NB4 (cell line): ENCODE data around the gene CFAP157.
A peak's percentile ranks its signal among the peaks of the same experiment; 100 is the strongest.

Experiments
- DNase-seq: peaks from one replicate; pipeline ENCODE4 v3.0.0; 2010; ENCODE audit warnings: low read depth
- H3K4me3 ChIP-seq: one replicate; pipeline ENCODE4 v1.5.1; 2011; ENCODE audit warnings: mild to moderate bottlenecking, low read depth, low read length, moderate library complexity
- MYC ChIP-seq: IDR thresholded peaks from 2 replicates; pipeline ENCODE4 v1.6.1; 2011; ENCODE audit warnings: low read depth, low read length
- POLR2A ChIP-seq: IDR thresholded peaks from 2 replicates; pipeline ENCODE4 v1.6.1; 2011; ENCODE audit warnings: mild to moderate bottlenecking; ENCODE audit not compliant: insufficient read length; ENCODE audit errors: extremely low read depth
- TF ChIP-seq, protein P1 (sequence below): IDR thresholded peaks from one replicate; pipeline ENCODE4 v1.5.1; 2012; ENCODE audit warnings: low read depth, low read length
- TF ChIP-seq, protein P2 (sequence below): IDR thresholded peaks from 2 replicates; pipeline ENCODE4 v1.6.1; 2011; ENCODE audit warnings: low read depth, low read length

The CFAP157 gene

DNA sequence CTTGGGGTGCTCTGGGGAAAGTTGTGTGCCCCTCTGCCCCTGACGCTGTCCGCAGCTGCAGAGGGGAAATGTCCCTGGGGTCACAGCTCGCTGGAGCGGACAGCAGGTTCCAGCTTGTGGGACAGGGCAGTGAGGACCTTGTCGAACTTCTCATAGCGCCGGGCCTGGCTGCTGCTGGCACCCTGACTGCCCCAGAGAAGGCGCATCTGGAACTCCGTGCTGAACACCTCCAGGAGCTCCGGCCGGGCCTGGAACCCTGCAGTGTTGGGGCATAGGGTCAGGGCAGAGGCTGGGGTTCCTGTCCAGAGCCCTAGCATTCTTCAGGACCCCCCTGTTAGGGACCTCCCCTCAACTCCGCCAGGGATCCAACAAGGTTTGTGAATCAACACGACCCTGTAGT lies 31.9 kb downstream of the CFAP157 start:
- H3K4me3 ChIP-seq = no peak overlapping the region
- no peak for DNase-seq
- TF ChIP-seq, protein P1, sequence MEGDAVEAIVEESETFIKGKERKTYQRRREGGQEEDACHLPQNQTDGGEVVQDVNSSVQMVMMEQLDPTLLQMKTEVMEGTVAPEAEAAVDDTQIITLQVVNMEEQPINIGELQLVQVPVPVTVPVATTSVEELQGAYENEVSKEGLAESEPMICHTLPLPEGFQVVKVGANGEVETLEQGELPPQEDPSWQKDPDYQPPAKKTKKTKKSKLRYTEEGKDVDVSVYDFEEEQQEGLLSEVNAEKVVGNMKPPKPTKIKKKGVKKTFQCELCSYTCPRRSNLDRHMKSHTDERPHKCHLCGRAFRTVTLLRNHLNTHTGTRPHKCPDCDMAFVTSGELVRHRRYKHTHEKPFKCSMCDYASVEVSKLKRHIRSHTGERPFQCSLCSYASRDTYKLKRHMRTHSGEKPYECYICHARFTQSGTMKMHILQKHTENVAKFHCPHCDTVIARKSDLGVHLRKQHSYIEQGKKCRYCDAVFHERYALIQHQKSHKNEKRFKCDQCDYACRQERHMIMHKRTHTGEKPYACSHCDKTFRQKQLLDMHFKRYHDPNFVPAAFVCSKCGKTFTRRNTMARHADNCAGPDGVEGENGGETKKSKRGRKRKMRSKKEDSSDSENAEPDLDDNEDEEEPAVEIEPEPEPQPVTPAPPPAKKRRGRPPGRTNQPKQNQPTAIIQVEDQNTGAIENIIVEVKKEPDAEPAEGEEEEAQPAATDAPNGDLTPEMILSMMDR = no peak
- no peak for TF ChIP-seq POLR2A
- no peak for TF ChIP-seq MYC
- TF ChIP-seq, protein P2, sequence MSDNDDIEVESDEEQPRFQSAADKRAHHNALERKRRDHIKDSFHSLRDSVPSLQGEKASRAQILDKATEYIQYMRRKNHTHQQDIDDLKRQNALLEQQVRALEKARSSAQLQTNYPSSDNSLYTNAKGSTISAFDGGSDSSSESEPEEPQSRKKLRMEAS = no peak

DNA sequence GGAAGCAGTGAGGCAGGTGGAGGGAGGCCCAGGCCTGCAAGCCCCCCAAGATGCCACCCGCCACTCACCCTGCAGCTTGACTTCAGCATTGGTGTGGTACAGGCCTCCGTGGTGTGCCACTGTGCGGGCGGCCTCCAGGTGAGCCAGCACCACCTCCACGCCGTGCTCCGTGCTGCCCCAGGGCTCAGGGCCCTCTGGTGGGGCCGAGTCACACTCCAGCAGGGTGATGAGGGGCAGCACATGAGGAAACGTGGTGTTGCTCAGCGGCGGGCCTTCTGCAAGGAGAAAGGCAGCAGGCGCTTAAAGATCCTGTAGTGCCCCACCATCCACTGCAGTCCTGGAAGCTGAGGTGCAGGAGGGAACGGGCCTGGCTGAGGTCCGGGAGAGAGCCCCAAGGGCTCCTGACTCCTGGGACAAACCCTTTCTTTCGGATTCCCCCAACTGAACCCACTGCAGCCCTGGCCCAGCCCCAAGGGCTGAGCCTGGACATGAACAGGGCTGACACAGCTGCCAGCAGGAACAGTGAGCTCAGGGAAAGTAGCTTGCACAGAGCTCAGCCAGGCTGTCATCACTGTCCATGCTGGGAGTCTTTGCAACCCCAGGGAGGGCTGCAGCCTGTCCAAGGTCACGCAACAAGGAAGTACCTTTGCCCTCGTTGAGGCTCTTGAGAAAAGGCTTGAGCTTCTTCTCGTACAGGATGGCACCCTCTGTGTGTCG lies 33.0 kb downstream of the CFAP157 start:
- TF ChIP-seq, protein P1 = no peak
- TF ChIP-seq MYC = no peak
- no peak for TF ChIP-seq POLR2A
- TF ChIP-seq, protein P2 = no peak
- no peak overlapping the region for H3K4me3 ChIP-seq
- no peak for DNase-seq

DNA sequence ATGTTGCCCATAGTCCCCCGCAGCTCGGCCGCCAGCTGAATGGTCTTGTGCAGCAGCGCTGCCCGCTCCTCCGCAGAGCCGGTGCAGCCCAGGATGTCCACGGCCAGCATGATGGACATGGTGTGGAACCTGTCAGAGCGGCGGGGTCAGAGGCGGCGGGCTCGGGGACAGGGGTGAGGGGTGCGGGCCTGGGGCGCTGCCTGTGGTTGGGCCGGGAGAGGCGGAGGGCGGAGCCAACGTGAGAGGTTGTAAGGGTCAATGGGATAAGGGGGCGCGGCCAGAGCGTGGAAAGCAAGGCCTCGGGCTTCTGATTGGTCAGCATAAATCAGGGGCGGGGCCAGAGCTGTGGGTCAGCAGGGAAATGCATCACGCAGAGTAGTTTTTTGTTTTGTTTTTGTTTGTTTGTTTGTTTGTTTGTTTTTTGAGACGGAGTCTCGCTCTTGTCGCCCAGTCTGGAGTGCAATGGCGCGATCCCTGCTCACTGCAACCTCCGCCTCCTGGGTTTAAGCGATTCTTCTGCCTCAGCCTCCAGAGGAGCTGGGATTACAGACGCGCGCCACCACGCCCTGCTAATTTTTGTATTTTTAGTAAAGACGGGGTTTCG lies 35.1 kb downstream of the CFAP157 start:
- TF ChIP-seq POLR2A = no peak
- TF ChIP-seq, protein P2 = no peak
- TF ChIP-seq, protein P1 = no peak
- TF ChIP-seq MYC = no peak
- H3K4me3 ChIP-seq = no peak overlapping the region
- no peak for DNase-seq

DNA sequence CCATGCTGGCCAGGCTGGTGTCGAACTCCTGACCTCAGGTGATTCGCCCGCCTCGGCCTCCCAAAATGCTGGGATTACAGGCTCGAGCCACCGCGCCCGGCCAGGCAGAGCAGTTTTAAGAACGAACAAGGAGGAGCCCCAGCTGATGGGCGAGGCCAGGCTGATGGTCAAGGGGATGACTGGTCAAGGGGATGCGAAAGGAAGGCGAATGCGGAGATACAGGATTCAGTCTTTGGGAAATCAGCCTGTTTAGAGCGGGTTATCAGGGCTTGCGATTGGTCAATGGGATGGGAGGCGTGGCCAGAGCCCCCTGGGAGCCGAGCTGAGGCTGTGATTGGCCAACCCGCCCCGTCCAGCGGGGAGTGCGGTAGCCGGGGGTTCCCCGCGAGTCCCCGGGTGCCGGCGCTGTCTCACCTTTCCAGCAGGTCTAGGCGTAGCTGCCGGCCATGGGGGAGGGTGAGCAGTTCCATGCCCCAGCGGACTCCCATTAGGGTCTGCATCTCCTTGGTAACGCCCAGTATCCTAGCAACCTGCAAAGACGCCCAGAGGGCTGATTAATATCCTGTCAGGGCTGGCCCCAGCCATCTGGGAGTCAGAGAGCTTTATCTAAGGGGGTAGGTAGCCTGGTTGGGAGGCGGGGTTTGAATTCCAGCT lies 35.8 kb downstream of the CFAP157 start:
- TF ChIP-seq MYC (no peak), POLR2A (no peak)
- TF ChIP-seq, protein P1 = no peak
- TF ChIP-seq, protein P2 = no peak
- no peak overlapping the region for H3K4me3 ChIP-seq
- DNase-seq = peak; percentile 33

DNA sequence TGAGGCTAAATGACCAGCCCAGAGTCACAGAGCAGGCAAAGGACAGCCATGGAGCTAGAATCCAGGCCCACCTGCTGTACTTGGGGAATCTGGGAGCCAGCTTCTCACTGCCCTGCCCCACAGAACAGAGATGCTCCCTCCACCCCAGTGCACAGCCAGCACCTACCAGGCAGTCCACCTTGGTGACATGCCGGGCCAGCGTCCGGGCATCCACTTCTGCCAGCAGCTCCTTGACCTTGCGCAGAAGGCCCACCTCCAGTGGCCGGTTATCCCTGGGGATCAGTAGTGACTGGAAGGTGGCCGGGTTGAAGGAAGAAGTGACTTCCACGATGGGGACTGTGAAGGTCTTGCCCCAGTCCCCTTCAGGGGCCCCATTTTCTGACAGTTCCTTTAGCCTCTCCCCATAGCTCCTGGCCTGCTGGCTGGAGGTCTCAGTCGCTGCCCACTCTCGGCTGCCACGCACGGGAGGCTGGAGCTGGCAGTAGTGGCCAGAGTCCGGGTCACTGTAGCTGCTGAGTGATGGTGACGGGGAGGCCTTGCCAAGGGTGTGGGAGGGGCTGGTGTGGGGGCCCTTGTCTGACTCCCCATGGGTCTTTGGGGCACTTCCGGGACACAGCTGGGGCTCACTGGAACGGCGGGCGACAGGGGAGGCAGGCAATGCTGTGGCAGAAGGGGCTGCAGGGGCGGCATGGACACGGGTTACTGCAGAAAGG lies 37.8 kb downstream of the CFAP157 start:
- DNase-seq = no peak
- no peak overlapping the region for H3K4me3 ChIP-seq
- TF ChIP-seq, protein P1 = no peak
- TF ChIP-seq MYC (no peak), POLR2A (no peak)
- TF ChIP-seq, protein P2 = no peak
